ENCODE measurements around the gene DIS3L2.

The DIS3L2 gene

DNA sequence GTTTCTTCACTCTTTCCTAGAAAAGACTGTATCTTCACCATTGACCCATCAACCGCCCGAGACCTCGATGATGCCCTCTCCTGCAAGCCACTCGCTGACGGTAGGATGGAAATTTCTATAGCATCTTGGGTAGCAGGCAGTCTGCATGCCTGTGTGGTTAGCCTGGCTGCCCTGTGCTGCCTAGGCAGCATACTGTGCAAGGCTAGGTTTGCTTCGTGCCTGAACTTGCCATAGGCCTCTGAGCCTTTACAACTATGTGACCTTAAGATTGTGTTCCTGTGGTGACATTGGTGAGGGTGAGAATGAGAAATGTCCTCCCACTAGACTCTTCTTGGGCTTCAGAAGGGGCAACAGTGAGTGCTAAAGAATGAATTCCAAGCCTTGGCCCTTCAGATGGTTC is 248.8 kb downstream of the DIS3L2 start:
- no peaks in the 10 kb centered on the region for H3K27me3 ChIP-seq (ENCODE audit: insufficient read depth, low read length, poor library complexity, severe bottlenecking)
- no peaks in the 10 kb centered on the region for H3K79me2 ChIP-seq (ENCODE audit: insufficient read depth, low read length)
- no peak overlapping the region for H3K4me3 ChIP-seq (ENCODE audit: low read length, poor library complexity, severe bottlenecking)
- TF ChIP-seq EZH2phosphoT487 (IDR thresholded peaks at IDR 0.05; ENCODE audit: borderline replicate concordance), result no peak
- no peak for TF ChIP-seq CTCF (conservative IDR thresholded peaks at IDR 0.05; ENCODE audit: low read length)
- no peaks in the 10 kb centered on the region for H3K9me2 ChIP-seq (replicated peaks; ENCODE audit: low read depth, low read length)
- H4K20me1 ChIP-seq (ENCODE audit: insufficient read depth, low read length, poor library complexity, severe bottlenecking), result no peaks in the 10 kb centered on the region
- H3K9ac ChIP-seq (ENCODE audit: low read depth, low read length, poor library complexity, severe bottlenecking), result no peak overlapping the region
- H3K9me3 ChIP-seq (ENCODE audit: insufficient read depth, low read depth, low read length), result no peaks in the 10 kb centered on the region
- H3K4me1 ChIP-seq (ENCODE audit: insufficient read depth, low read length, poor library complexity, severe bottlenecking), result peaks cover 10% of the 10 kb centered on the region
- no peaks in the 10 kb centered on the region for H3F3A ChIP-seq (ENCODE audit: low read depth)
- H3K36me3 ChIP-seq (ENCODE audit: insufficient read depth, low read length), result no peaks in the 10 kb centered on the region; the same call in 1 of the 2 replicates
- no peak overlapping the region for H2AFZ ChIP-seq (ENCODE audit: low read length)
- H3K4me2 ChIP-seq (ENCODE audit: low read depth, low read length, poor library complexity, severe bottlenecking), result no peak overlapping the region

DNA sequence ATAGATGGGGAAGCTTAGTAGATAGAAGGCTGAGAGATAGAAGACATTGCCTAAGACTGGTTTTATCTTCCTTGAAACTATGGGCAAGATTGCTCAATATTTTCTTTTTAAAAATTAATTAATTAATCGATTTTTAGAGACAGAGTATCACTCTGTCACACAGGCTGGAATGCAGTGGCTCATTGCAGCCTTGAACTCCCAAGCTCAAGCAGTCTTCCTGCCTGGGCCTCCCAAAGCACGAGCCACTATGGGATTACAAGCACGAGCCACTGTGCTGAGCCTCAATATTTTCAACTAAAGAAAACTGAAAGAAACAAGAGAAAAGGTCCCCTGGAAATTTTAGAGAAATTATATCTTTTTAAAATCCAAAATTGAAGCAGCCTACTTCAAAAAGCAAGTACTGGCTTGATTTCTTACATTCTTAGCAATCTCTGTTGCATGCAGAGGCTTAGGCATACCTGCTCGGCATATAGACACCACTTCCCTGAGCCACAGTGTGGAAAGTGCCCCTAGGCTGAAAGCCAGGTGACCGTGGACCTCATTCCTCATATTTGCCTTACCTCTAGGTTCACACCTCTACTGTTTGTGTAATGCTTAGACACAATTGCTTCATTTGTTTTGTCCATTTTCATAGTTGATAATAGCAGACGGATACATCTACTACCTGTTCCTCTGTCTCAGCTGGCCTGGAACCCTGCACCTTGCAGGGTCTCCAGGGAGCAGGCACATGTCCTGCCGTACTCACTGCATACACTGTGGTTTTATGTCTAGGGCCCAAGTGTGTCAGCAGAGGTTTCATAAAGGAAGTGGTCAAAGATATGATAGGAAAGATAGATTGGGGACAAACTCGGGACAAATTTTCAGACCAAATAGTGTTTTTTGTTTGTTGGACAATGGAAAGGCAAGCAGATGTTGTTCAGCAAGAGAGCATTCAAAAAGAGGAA is 250.5 kb downstream of the DIS3L2 start:
- Histone ChIP-seq H3K4me2 (ENCODE audit: low read depth, low read length, poor library complexity, severe bottlenecking) (peak overlapping the region; percentile 58), H3K9me2 (replicated peaks; ENCODE audit: low read depth, low read length) (no peaks in the 10 kb centered on the region), H3K4me3 (ENCODE audit: low read length, poor library complexity, severe bottlenecking) (no peak overlapping the region), H3K9ac (ENCODE audit: low read depth, low read length, poor library complexity, severe bottlenecking) (no peak overlapping the region), H2AFZ (ENCODE audit: low read length) (no peak overlapping the region), H3K79me2 (ENCODE audit: insufficient read depth, low read length) (no peaks in the 10 kb centered on the region), H3K9me3 (ENCODE audit: insufficient read depth, low read depth, low read length) (no peaks in the 10 kb centered on the region), H3K4me1 (ENCODE audit: insufficient read depth, low read length, poor library complexity, severe bottlenecking) (peaks cover 10% of the 10 kb centered on the region), H3K27me3 (ENCODE audit: insufficient read depth, low read length, poor library complexity, severe bottlenecking) (no peaks in the 10 kb centered on the region), H4K20me1 (ENCODE audit: insufficient read depth, low read length, poor library complexity, severe bottlenecking) (no peaks in the 10 kb centered on the region), H3F3A (ENCODE audit: low read depth) (no peaks in the 10 kb centered on the region), H3K36me3 (ENCODE audit: insufficient read depth, low read length) (no peaks in the 10 kb centered on the region; the same call in 1 of the 2 replicates)
- no peak for TF ChIP-seq CTCF (conservative IDR thresholded peaks at IDR 0.05; ENCODE audit: low read length)
- no peak for TF ChIP-seq EZH2phosphoT487 (IDR thresholded peaks at IDR 0.05; ENCODE audit: borderline replicate concordance)

- Histone ChIP-seq H3K4me2 (ENCODE audit: low read depth, low read length, poor library complexity, severe bottlenecking) (no peak overlapping the region), H3K4me1 (ENCODE audit: insufficient read depth, low read length, poor library complexity, severe bottlenecking) (peaks cover 12% of the 10 kb centered on the region), H3K9me2 (replicated peaks; ENCODE audit: low read depth, low read length) (no peaks in the 10 kb centered on the region), H3K9me3 (ENCODE audit: insufficient read depth, low read depth, low read length) (no peaks in the 10 kb centered on the region), H3K27me3 (ENCODE audit: insufficient read depth, low read length, poor library complexity, severe bottlenecking) (no peaks in the 10 kb centered on the region), H2AFZ (ENCODE audit: low read length) (no peak overlapping the region), H3K4me3 (ENCODE audit: low read length, poor library complexity, severe bottlenecking) (no peak overlapping the region), H4K20me1 (ENCODE audit: insufficient read depth, low read length, poor library complexity, severe bottlenecking) (no peaks in the 10 kb centered on the region), H3K9ac (ENCODE audit: low read depth, low read length, poor library complexity, severe bottlenecking) (no peak overlapping the region), H3F3A (ENCODE audit: low read depth) (no peaks in the 10 kb centered on the region), H3K36me3 (ENCODE audit: insufficient read depth, low read length) (no peaks in the 10 kb centered on the region; the same call in 1 of the 2 replicates), H3K79me2 (ENCODE audit: insufficient read depth, low read length) (no peaks in the 10 kb centered on the region)
- TF ChIP-seq EZH2phosphoT487 (IDR thresholded peaks at IDR 0.05; ENCODE audit: borderline replicate concordance), result no peak
- TF ChIP-seq CTCF (conservative IDR thresholded peaks at IDR 0.05; ENCODE audit: low read length), result no peak
Observed at GRCh38 chr2:232213176-232213575, 251.7 kb downstream of the DIS3L2 start.
